Measurements from ENCODE around the gene PYGB. TPM values are rescaled to one million over a fixed set of nuclear protein-coding genes. Genes with fewer than 3 reads are reported as not detected.

PYGB gene
- total RNA-seq, 4 donors from 2014 or later = 71.6 to 119 (median 78.6) TPM

- no peaks in the 10 kb centered on the region for H3K4me1 ChIP-seq
- WGBS, 2 donors = 92 to 96% methylated on average over 12 to 17 of the region's 17 CpGs
- DNase-seq (ENCODE audit: low spot score in 2 of 2) = peak in 1 of 2 donors; percentile 6
- peaks cover 6 to 100% (median 36%) of the 10 kb centered on the region in 3 donors for H3K36me3 ChIP-seq
- TF ChIP-seq CTCF (IDR thresholded peaks at IDR 0.05) (no peak), EP300 (IDR thresholded peaks at IDR 0.05) (no peak), POLR2A (IDR thresholded peaks at IDR 0.05) (no peak)
- no peak overlapping the region for H3K4me3 ChIP-seq
- H3K9me3 ChIP-seq = no peaks in the 10 kb centered on the region
- H3K27me3 ChIP-seq = no peaks in the 10 kb centered on the region
- no peak overlapping the region for H3K27ac ChIP-seq
Measured at GRCh38 chr20:25284131-25284601, 36.3 kb downstream of the PYGB start.

- WGBS, 2 donors = 79 to 86% methylated on average over 26 of the region's 26 CpGs
Measured at GRCh38 chr20:25285091-25285647, 37.3 kb downstream of the PYGB start.

GRCh38 chr20:25285856-25286798 lies 38.2 kb downstream of the PYGB start:
- no peak for TF ChIP-seq EP300 (IDR thresholded peaks at IDR 0.05)
- no peak for TF ChIP-seq CTCF (IDR thresholded peaks at IDR 0.05)
- DNase-seq (ENCODE audit: low spot score in 2 of 2) = peak in 1 of 2 donors; percentile 4
- Histone ChIP-seq H3K4me3 (no peak overlapping the region), H3K36me3 (peaks cover 0 to 100% (median 31%) of the 10 kb centered on the region in 3 donors), H3K9me3 (no peaks in the 10 kb centered on the region), H3K27me3 (no peaks in the 10 kb centered on the region), H3K27ac (no peak overlapping the region), H3K4me1 (no peaks in the 10 kb centered on the region)
- WGBS, 2 donors = 91 to 92% methylated on average over 18 to 23 of the region's 24 CpGs

More at GRCh38 chr20:25285091-25285647, 37.3 kb downstream of the PYGB start:
- Histone ChIP-seq H3K27ac (no peak overlapping the region), H3K9me3 (no peaks in the 10 kb centered on the region), H3K27me3 (no peaks in the 10 kb centered on the region), H3K4me1 (no peaks in the 10 kb centered on the region), H3K36me3 (peaks cover 0 to 100% (median 35%) of the 10 kb centered on the region in 3 donors), H3K4me3 (no peak overlapping the region)
- TF ChIP-seq EP300 (IDR thresholded peaks at IDR 0.05) (no peak), CTCF (IDR thresholded peaks at IDR 0.05) (no peak), POLR2A (IDR thresholded peaks at IDR 0.05) (no peak)
- peak in 1 of 2 donors; percentile 8 for DNase-seq (ENCODE audit: low spot score in 2 of 2)

GRCh38 chr20:25286917-25287316 lies 39.0 kb downstream of the PYGB start:
- 94 to 95% methylated on average over 11 to 12 of the region's 12 CpGs for WGBS, 2 donors

More at GRCh38 chr20:25286917-25287316, 39.0 kb downstream of the PYGB start:
- no peak overlapping the region for H3K27ac ChIP-seq
- no peak overlapping the region for H3K4me3 ChIP-seq
- TF ChIP-seq POLR2A (IDR thresholded peaks at IDR 0.05) = no peak
- TF ChIP-seq CTCF (IDR thresholded peaks at IDR 0.05) = no peak
- no peak for TF ChIP-seq EP300 (IDR thresholded peaks at IDR 0.05)
- H3K27me3 ChIP-seq = no peaks in the 10 kb centered on the region
- no peaks in the 10 kb centered on the region for H3K9me3 ChIP-seq
- H3K36me3 ChIP-seq = peaks cover 0 to 100% (median 37%) of the 10 kb centered on the region in 3 donors
- H3K4me1 ChIP-seq = no peaks in the 10 kb centered on the region
- DNase-seq (ENCODE audit: low spot score in 2 of 2) = peak in 1 of 2 donors; percentile 11

Data from tibial nerve (tissue), 4 donors.